ENCODE data around the gene TIMD4. TPM values are rescaled to one million over a fixed set of nuclear protein-coding genes. Genes with fewer than 3 reads are reported as not detected.
"Not testable (repeated sequence)": the region's sequence is repeated elsewhere in the genome, so short reads cannot be mapped to it uniquely, and the experiment has no call there.

Gene TIMD4
- total RNA-seq (2014; rRNA removed; shearing (Covaris generic)) = not detected in 2 replicates

DNA sequence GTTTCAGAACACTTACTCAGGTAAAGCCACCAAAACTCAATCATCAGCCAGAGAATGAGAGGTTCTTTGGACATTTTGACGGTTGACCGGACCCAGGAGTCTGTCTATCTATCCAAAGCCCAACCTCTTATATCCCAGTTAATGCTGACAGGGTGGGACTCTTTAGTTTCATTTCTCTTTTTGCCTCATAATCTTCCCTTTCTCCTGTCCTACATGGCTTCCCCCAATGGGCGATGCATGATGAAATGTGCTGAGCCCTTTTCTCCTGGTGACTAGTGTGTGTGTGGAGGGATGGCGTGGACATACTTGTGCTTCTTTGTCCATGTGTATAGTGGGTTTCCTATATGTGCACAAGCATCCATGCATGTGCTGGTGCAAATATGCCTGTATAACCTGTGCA, at the start of gene TIMD4:
TIMD4 (minus strand) TSS at position 102 of the 400 bp plus-strand sequence; CDS start at position 74, 28 bp downstream.
- in situ Hi-C loops (cut with HindIII; ENCODE audit: low sequenced_read_pairs) = no loop called here
- DNase-seq (ENCODE audit: low spot score) = no peak

DNA sequence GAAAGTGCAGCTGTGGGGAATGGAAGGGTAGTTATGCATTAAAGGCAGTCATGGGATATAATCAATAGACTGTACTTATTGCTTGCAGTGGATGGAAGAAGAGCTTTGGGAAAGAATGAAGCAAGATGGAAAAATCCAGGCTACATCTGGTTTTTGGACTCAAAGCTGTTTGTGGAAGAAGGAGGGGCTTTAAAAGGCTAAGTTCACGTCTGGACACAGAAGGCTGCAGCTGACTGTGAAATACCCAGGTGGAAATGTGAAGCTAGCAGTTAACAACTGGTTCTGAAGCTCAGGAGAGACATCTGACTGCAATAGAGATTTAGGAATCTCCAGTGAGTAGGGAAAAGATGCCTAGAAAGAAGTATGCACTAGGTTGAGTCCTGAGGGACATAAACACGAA, 43.2 kb upstream of the TIMD4 start:
- DNase-seq (ENCODE audit: low spot score) = no peak
- in situ Hi-C loops (cut with HindIII; ENCODE audit: low sequenced_read_pairs) = no loop called here

DNA sequence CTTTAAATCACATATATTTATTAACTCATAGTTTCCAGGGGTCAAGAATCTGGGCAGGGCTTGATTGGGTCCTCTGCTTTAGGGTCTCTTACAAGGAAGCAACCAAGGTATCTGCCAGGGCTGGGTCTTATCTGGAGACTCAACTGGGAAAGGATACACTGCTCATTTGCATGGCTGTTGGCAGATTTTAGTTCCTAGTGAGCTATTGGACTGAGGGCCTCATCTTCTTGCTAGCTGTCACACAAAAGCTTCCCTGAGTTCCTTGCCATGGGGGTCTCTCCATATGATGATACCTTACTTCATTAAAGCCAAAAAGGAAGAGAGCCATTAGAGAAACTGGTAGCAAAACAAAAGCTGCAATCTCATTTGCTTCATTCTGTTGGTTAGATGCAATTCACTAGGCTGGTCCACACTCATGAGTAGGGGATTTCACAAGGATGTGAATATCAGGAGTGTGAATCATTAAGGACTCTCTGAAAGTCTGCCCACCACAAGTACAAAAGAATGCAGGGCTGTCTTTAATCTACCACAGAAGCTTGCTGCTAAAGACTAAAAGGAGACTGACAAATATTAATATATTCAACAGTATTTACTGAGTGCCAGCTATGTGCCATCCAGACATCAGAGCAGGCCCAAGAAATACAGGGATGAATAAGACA, 42.0 kb upstream of the TIMD4 start:
- no peak for DNase-seq (ENCODE audit: low spot score)
- in situ Hi-C loops (cut with HindIII; ENCODE audit: low sequenced_read_pairs) = no loop called here

DNA sequence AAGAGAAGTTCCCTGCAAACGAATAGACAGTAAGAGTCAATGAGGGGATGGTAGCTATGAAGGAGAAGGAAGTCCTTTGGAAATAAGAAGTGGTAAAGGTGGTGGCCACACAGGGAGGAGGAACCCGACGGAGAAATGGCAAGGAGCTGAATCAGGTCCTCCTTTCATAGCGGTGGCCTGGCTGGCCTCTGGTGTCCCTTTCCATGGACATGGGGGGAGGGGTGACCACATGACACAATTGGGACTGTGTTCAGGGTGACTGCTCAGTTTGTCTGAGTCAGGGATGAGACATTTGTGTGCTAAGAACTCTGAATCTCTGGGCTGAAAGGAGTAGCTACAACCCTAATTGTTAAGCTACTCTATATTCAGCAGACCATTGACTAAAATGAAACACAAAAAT, 28.7 kb upstream of the TIMD4 start:
- no peak for DNase-seq (ENCODE audit: low spot score)
- in situ Hi-C loops (cut with HindIII; ENCODE audit: low sequenced_read_pairs) = no loop called here

DNA sequence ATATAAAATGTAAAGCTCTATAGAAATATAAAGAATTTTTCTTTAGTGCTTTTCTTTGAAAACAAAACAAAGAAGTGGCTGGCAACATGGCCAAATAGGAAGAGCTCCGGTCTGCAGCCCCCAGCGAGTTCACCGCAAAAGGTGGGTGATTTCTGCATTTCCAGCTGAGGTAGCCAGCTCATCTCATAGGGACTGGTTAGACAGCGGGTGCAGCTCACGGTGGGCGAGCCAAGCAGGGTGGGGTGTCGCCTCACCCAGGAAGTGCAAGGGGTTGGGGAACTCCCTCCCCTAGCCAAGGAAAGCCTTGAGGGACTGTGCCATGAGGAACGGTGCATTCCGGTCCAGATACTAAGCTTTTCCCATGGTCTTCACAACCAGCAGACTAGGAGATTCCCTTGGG, 21.0 kb upstream of the TIMD4 start:
- in situ Hi-C loops (cut with HindIII; ENCODE audit: low sequenced_read_pairs) = no loop called here
- DNase-seq (ENCODE audit: low spot score) = no peak

DNA sequence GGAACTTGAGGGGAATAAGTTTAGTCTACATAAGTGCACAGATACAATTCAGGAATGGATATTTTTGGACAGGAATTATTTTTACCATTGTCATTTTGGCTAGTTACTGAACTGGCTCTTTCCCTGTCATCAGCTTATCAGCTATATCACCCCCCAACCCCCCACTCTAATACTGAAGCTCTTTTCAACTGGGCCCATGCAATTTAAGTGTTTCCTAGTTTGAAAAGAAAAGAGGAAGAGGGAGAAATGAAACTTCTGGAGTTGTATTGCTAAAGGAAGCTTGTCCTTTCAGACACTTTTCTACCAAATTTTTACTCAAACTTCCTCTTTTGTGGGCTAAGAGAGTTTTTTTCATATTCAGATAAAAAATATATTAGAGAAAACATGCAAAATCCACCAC, 18.5 kb upstream of the TIMD4 start:
- in situ Hi-C loops (cut with HindIII; ENCODE audit: low sequenced_read_pairs) = no loop called here

DNA sequence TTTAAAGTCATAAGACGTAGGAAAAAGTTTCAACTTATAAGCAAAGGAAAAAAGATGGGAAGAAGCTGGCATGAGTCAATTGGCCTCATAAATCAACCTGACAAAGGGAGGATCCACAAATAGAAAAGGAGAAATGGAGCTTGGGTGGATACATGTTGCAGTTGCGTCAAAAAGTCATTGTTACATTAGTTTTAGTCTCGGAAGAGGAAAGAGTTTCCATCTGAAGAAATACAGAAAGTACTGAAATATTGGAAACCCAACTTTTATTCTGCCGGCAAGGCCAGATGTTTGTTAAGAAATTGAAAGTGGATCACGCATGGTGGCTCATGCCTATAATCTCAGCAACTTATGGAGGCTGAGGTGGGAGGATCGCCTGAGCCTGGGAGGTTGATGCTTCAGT, 11.3 kb upstream of the TIMD4 start:
- in situ Hi-C loops (cut with HindIII; ENCODE audit: low sequenced_read_pairs) = no loop called here
- no peak for DNase-seq (ENCODE audit: low spot score)

More for the DNA sequence above, 18.5 kb upstream of the TIMD4 start:
- DNase-seq (ENCODE audit: low spot score) = no peak

DNA sequence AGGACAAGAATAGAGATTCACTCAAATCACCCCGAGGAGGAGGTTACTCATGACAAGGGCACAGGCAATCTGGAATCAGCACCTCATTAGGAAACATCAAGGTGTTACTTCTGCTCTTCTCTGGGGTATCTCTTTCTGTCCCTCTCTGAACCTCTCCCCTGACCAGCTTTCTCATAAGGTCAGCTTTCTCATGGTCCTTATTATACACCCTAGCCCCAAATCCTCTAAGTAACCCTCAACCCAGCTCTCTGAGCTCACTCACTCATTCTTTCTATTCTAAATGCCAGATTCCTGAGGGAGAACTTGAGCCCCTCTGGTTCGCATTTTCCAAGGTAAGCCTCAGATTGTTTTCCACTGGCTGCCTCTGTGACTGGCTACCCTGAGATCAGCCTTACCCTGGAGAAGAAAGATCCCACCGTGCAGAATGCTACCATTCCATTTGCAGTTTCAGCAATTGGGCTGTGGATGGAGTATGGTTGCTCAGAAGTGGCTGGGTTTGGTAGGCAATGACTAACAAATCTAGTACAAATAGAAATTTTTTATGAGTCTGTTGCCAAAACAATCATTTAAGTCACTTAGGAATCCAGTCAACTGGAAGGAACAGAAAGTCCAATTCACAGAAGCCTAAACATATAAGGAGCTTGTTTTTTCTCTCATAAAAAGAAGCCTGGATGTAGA, 9.0 kb upstream of the TIMD4 start:
- in situ Hi-C loops (cut with HindIII; ENCODE audit: low sequenced_read_pairs) = no loop called here
- no peak for DNase-seq (ENCODE audit: low spot score)

DNA sequence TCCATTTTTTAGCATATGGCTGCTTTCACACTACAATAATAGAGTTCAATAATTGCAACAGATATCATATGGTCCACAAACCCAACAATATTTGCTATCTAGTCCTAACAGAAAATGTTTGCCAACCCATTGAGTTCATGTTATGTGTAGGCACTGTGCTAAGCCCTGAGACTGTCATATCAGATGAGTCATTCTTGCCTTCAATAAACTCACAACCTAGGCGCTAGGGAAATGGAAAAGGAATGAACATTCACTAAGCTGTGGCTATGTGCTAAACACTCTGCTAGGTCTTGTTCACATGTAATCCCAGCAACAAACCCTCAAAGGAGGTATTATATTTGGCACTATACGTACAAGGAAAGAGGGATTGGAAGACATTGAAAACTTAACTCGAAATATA, 8.4 kb upstream of the TIMD4 start:
- no peak for DNase-seq (ENCODE audit: low spot score)
- in situ Hi-C loops (cut with HindIII; ENCODE audit: low sequenced_read_pairs) = no loop called here

DNA sequence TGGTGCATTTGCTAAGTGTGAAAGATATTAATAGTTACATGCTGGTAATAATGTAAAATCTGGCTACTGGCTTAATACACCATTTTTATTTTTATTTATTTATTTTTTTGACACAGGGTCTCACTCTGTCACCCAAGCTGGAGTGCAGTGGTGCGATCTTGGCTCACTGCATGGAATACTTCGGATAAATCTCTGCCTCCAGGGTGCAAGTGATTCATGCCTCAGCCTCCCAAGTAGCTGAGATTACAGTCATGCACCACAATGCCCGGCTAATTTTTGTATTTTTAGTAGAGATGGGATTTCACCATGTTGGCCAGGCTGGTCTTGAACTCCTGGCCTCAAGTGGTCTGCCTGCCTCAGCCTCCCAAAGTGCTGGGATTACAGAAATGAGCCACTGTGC, 4.4 kb upstream of the TIMD4 start:
- in situ Hi-C loops (cut with HindIII; ENCODE audit: low sequenced_read_pairs); DNase-seq (ENCODE audit: low spot score): not testable (repeated sequence)

DNA sequence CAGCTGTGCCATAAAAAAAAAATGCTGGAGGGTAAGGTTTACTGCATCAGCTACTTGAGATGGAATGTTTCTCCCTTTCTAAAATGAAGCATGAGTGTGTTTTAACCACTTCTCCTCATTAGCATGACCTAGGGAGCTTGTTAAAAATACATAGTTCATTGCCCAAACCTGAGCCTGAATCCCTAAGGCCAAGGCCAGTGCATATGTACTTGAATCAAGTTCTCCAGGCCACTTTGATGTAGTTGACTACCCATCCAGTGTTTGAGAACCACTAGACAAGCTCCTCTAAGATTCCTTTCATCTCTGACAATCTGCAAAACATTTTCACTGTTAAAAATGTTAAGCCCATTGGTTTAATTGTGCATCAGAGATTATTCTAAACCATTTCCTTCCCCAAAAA, 6.7 kb downstream of the TIMD4 start:
- DNase-seq (ENCODE audit: low spot score) = no peak
- in situ Hi-C loops (cut with HindIII; ENCODE audit: low sequenced_read_pairs) = no loop called here

DNA sequence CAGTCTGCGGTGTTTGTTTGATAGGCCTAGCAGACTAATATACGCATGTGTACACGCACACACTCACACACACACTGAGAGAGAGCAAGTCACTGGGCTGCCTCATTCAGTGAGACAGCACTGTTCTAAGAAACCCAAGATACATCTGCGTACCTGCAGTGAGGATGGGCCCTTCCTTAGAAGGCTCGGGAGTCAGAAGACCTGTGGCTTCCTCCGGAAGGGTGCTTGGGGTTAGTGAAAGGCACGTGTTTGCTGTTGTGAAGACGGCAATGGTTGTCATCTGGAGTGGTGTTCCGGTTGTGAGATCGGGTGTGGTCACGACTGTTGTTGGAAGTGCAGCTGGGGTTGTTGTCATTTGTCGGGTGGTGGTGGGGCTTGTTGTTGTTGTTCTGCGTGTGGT, 11.7 kb downstream of the TIMD4 start:
- in situ Hi-C loops (cut with HindIII; ENCODE audit: low sequenced_read_pairs) = no loop called here
- DNase-seq (ENCODE audit: low spot score) = no peak

DNA sequence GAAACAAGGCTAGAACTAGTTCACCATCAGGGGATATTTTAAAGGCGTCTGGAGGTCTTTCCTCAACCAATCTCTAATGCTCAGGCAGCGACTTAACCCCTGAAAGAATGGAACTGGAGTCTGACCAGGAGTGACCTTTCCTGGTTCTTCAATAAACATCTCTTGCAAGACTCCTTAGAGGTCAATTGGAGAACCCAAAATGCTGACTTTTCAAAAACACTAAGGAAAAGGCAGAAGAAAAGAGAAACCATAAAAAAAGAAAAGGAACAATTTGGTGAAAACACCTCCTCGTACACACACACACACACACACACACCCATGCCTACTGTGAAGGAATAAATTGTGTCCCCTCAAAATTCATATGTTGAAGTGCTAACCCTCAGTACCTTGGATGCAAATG, 12.3 kb downstream of the TIMD4 start:
- in situ Hi-C loops (cut with HindIII; ENCODE audit: low sequenced_read_pairs) = no loop called here
- DNase-seq (ENCODE audit: low spot score) = no peak

DNA sequence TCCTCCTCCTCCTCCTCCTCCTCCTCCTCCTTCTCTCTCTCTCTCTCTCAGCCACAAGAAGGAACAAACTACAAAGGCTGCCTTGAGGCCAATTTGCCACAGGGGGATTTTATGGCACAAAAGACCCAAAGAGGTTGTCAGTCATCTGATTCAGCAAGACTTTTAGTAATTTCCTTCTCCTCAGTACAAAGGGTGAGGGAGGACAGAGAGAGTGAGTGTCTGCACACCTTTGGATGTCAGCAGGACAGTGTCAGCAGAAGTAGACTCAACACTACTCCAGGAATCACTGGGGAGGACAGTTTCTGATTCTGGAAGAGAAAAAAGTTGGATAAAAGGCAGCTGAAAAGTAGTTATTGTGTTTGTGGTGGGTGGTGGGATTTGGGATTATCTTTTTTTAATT, 13.6 kb downstream of the TIMD4 start:
- in situ Hi-C loops (cut with HindIII; ENCODE audit: low sequenced_read_pairs) = no loop called here

DNA sequence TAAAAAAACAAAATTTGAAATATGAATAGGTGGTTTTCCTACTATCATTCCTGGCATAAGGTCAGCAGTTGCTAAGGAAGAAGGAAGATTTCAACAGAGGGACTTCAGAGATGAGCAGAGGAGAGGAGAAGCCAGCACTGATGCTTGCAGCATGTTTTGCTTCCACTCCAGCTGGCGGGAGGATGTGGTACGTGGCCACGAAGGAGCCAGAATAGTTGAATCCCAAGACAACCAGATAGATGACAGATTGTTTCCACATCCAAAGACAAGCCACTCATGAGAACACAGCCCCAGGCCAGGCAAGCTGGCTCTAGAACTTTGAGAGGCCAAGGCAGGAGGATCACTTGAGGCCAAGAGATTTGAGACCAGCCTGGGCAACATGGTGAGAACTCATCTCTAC, 15.1 kb downstream of the TIMD4 start:
- no peak for DNase-seq (ENCODE audit: low spot score)
- in situ Hi-C loops (cut with HindIII; ENCODE audit: low sequenced_read_pairs) = no loop called here

More for the DNA sequence above, 13.6 kb downstream of the TIMD4 start:
- DNase-seq (ENCODE audit: low spot score) = no peak

DNA sequence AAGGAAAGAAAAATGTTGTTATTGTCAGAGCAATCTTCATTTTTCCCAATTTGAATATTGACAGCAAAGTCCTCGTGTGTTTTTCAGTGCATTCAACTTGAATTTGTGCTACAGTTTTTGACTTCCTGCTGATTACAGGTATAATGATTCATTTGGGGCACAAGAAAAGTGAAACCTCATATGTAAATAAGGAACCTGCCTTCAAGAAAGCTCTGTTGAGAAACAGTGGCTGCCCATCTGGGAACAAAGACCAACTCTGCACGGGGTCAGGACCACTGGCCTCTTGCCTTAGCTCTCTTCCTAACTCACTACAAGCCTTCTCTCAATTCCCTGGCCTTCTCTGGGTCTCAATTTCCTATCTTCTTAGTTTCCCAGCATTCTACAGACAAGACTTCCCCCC, 21.0 kb downstream of the TIMD4 start:
- DNase-seq (ENCODE audit: low spot score) = no peak
- in situ Hi-C loops (cut with HindIII; ENCODE audit: low sequenced_read_pairs) = no loop called here

DNA sequence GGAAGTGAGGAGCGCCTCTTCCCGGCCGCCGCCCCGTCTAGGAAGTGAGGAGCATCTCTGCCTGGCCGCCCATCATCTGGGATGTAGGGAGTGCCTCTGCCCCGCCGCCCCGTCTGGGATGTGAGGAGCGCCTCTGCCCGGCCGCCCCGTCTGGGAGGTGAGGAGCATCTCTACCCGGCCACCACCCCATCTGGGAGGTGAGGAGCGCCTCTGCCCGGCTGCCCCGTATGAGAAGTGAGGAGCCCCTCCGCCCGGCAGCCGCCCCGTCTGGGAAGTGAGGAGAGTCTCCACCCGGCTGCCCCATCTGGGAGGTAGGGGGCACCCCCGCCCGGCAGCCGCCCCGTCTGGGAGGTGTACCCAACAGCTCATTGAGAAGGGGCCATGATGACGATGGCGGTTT, 22.6 kb downstream of the TIMD4 start:
- DNase-seq (ENCODE audit: low spot score); in situ Hi-C loops (cut with HindIII; ENCODE audit: low sequenced_read_pairs): not testable (repeated sequence)

DNA sequence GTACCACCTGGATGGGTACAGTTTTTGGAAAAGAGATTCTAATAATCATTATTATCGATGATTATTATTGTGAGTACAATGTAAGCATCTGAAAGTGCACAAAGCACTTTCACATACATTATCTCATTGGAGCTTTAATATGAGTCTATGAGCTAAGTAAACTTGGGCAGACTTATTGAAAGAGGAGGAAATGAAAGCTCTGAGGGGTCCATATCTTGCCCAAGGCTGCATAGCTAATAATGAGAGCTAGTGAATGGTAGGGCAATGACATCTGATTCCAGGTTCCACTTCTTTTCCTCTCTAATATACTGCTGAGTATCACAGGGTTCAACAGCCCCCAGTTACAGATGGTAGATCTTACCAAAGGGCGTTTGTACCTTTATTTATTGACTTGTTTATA, 26.1 kb downstream of the TIMD4 start:
- in situ Hi-C loops (cut with HindIII; ENCODE audit: low sequenced_read_pairs) = no loop called here
- no peak for DNase-seq (ENCODE audit: low spot score)

DNA sequence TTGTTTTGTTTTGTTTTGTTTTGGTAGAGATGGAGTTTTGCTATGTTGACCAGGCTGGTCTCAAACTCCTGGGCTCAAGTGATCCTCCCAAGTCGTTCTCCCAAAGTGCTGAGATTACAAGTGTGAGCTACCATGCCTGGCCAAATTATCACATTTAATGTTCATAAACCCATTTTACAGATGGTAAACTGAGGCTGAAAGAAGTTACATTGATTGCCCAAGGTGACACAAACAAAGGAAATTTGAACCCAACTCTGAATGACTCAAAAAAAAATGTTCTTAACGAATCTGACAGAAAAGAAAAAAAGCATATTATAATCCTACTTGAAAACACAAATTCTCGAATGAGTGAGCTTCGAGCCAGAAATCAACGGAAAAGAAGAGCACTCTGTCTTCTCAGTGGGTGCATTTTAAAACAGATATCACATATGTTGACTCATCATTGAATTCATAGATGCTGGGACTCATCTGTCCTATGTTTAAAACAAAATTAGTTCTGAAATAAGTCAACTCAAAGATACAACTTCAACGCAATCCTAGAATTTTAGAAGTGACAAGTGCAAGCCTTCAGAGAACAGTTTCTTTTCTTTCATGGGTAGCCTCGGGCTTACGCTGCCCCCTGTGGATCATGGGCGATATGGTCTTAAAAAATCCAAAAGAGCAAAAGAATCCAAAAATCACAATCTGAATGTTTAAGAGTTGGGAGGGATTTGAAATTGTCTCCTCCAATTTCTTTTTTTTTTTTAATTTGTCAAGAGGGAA, 28.4 kb downstream of the TIMD4 start:
- DNase-seq (ENCODE audit: low spot score) = peak; percentile 3
- in situ Hi-C loops (cut with HindIII; ENCODE audit: low sequenced_read_pairs) = no loop called here

DNA sequence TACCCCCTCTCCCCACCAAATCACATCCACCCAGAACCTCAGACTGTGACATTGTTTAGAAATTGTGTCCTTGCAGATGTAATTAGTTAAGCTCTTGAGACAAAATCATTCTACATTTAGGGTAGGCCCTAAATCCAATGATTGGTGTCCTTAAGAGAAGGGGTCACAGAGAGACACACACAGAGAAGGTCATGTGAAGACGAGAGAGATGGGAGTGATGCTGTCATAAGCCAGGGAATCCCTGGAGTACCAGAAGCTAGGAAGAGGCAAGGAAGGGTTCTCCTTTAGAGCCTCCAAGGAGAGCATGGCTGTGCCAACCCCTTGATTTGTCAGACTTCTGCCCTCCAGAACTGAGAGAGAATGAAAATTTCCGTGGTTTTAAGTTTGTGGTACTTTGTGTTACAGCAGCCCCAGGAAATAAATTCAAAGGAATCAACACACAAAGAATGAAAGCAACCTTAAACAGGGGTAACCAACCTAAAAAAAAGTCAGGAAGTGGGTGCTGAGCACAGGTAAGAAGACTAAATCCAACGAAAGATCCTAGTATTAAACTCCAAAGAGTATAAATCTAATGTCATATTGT, 33.6 kb downstream of the TIMD4 start:
- in situ Hi-C loops (cut with HindIII; ENCODE audit: low sequenced_read_pairs) = no loop called here

More for the DNA sequence above, 33.6 kb downstream of the TIMD4 start:
- DNase-seq (ENCODE audit: low spot score) = no peak

Measured in G401 (cell line).